MM.1S (cell line): ENCODE measurements around the gene CEP19.

Experiments
- EZH2 ChIP-seq: fragments of 300-600 bp; sonication (generic); optimal IDR thresholded peaks from 2 replicates; pipeline ENCODE3; 2017; ENCODE audit warnings: low read depth, mild to moderate bottlenecking, antibody characterized with exemption, low read length, mixed read lengths
- EZH2phosphoT487 ChIP-seq: fragments of 300-600 bp; sonication (generic); IDR thresholded peaks from 2 replicates; pipeline ENCODE4 v1.6.1; 2018; ENCODE audit warnings: antibody characterized with exemption, low read length
- TF ChIP-seq, protein P1 (sequence below): fragments of 300-600 bp; sonication (generic); IDR thresholded peaks from 2 replicates; pipeline ENCODE4 v1.5.1; 2016; ENCODE audit warnings: antibody characterized with exemption, low read length, mixed read lengths

DNA sequence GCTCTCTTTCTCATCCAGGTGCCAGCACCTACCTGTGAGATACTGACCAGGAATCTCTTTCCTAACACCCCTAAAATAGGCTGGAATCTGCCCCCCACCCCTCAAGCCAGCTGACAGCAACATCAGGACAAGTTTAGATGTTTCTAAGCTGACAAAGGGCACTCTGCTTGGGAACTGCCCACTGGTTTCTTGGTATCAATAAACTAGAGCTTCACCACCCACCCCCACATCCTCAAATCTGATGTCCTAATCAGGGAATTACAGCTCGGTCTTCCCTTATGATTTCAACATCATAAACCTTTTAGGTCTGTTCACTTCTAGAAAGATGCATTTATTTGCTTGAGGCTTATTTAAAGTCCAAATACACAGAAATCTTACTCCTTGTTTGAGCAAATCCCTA, 34.7 kb downstream of the CEP19 start:
- TF ChIP-seq, protein P1, sequence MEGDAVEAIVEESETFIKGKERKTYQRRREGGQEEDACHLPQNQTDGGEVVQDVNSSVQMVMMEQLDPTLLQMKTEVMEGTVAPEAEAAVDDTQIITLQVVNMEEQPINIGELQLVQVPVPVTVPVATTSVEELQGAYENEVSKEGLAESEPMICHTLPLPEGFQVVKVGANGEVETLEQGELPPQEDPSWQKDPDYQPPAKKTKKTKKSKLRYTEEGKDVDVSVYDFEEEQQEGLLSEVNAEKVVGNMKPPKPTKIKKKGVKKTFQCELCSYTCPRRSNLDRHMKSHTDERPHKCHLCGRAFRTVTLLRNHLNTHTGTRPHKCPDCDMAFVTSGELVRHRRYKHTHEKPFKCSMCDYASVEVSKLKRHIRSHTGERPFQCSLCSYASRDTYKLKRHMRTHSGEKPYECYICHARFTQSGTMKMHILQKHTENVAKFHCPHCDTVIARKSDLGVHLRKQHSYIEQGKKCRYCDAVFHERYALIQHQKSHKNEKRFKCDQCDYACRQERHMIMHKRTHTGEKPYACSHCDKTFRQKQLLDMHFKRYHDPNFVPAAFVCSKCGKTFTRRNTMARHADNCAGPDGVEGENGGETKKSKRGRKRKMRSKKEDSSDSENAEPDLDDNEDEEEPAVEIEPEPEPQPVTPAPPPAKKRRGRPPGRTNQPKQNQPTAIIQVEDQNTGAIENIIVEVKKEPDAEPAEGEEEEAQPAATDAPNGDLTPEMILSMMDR: no peak
- TF ChIP-seq EZH2 (no peak), EZH2phosphoT487 (no peak)
